Fibroblast of skin of back (primary cell): ENCODE measurements around the gene TTN.
A peak's percentile ranks its signal among the peaks of the same experiment; 100 is the strongest.
"Not testable (repeated sequence)": the region's sequence is repeated elsewhere in the genome, so short reads cannot be mapped to it uniquely, and the experiment has no call there.

Source experiments
- DNase-seq: peaks from one replicate; pipeline ENCODE4 v3.0.0-alpha.2; 2013

Gene TTN

DNA sequence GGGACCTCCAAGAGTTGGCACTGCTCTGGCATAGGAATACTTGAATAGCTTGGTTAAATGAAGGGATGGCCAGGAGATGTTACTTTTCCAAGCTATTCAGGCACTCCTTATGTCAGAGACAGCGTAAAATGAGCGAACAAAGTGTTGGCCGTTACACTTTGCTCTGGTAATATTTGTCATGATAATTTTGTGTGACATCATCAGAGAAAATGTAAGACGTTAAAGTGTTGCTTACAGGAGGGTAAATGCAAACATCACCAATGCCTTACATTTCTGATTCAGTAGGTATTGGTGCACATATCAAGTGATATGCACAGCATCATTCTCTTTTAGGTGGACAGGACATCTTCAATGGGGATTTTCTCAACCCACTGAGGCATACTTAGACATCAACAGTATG, 281.0 kb downstream of the TTN start:
- DNase-seq, result no peak

DNA sequence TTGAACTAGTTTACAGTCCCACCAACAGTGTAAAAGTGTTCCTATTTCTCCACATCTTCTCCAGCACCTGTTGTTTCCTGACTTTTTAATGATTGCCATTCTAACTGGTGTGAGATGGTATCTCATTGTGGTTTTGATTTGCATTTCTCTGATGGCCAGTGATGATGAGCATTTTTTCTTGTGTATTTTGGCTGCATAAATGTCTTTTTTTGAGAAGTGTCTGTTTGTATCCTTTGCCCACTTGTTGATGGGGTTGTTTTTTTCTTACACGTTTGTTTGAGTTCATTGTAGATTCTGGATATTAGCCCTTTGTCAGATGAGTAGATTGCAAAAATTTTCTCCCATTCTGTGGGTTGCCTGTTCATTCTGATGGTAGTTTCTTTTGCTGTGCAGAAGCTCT, 281.8 kb downstream of the TTN start:
- DNase-seq, result not testable (repeated sequence)

DNA sequence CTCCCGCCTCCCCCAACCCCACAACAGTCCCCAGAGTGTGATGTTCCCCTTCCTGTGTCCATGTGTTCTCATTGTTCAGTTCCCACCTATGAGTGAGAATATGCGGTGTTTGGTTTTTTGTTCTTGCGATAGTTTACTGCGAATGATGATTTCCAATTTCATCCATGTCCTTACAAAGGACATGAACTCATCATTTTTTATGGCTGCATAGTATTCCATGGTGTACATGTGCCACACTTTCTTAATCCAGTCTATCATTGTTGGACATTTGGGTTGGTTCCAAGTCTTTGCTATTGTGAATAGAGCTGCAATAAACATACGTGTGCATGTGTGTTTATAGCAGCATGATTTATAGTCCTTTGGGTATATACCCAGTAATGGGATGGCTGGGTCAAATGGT, 282.2 kb downstream of the TTN start:
- not testable (repeated sequence) for DNase-seq

DNA sequence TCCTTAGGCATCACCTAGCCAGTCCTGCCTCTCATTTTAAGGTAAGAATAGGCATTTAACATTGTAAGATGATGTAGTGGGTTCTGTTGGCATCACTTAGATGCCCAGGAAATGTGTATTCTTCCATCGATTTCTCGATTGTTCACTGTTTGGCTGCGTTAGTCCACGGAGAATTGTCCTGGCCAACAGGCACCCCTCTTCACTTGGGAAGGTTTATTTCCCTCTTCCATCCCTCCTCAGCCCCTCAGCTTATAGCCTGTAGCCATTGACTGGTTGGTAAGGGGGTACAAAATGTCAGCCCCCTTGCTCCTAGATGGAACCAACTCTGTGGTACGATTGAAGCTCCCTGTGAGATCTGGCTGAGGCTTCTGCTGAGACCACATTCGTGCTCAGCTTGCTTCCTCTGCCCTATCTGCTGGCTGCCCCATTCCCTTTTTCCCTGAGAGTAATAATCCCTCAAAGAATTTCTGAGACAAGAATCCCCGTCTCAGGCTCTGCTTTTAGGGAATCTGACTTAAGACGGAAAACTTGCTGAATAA, 283.6 kb downstream of the TTN start:
- no peak for DNase-seq

DNA sequence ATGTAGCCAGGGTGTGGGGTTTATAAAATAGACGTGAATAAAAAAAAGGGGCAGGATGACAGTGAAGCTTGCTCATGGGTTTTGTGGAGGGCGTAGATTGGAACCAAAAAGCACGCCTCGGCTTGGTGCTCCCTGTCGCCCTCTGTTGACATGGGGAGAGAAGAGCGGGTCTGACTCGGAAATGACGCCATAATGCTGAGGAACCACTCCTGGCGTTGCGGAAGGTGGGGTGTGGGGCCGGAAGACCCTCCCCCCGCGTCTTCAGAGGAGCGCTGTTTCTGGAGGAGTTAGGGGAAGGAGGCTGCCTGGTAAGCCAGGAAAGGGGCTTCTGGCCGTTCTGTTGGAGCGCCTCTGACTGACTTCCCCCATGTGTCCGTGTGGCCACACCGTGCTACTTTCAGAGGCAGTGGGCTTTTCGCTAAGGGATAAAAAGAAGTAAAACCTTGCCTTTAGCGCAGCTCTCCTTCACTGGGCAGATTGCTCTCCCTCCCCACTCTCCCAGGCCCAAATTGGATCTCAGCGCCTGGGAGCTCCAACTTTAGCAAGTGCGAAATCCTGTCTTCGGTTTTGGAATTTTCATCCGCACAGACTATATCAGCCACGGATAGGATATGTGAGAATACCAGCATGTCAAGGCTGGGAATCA, 284.1 kb downstream of the TTN start:
- DNase-seq, result peak; percentile 80

DNA sequence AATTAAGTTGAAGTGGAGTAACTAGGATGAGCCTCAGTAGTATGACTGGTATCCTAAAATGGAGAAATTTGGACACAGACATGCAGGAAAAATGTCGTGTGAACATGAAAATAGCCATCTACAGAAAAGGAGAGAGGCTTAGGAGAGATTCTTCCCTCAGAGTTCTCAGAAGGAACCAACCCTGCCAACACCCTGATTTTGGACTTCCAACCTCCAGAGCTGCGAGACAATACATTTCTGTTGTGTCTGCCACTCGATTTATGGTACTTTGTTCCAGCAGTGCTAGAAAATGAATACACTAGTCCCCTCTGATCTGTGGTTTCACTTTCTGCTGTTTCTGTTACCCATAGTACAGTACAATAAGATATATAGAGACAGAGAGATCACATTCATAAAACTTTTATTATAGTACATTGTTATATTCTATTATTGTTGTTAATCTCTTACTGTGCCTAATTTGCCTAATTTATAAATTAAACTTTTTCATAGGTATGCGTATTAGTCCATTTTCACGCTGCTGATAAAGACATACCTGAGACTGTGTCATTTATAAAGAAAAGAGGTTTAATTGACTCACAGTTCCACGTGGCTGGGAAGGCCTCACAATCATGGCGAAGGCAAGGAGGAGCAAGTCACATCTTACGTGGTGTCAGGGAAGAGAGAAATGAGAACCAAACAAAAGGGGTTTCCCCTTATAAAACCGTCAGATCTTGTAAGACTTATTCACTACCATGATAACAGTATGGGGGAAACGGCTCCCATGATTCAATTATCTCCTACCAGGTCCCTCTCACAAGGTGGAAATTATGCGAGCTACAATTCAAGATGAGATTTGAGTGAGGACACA, 285.7 kb downstream of the TTN start:
- DNase-seq, result no peak

DNA sequence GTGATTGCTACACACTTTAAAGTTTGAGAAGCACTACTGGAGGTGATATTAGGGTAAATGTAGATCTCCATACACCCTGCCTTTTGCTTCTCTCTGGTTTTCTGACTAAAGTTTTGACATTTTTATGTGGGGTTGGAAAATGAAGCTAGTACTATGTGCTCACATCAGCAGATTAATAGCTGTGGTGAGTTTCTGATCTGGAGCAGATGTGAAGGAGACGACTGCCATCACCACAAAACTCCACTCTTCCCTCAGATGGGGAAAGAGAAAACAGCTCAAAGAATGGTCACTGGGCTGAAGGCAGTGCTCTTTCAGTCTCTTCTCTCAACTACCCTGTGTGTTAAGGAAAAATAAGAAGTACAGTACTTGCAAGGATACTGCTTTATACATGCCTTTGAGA, 289.7 kb downstream of the TTN start:
- no peak for DNase-seq

DNA sequence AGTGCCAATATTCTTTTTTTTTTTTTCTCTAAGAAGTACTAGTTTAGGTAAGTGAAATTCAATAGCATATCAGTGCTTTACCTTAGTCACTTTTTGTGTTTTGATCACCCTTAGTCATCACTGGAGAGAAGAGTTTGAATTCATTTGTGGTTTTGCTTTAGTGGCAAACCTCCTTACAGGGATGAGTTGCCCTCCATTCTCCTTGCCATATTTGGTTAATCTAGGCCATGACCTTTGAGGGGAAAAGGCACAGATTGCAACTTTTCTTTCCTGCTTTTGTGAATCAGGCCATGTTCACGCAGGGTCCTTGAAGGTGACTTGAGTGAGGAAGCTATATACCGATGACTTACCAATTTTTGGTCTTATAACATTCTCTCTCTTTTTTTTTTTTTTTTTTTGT, 292.6 kb downstream of the TTN start:
- DNase-seq, result peak; percentile 56

DNA sequence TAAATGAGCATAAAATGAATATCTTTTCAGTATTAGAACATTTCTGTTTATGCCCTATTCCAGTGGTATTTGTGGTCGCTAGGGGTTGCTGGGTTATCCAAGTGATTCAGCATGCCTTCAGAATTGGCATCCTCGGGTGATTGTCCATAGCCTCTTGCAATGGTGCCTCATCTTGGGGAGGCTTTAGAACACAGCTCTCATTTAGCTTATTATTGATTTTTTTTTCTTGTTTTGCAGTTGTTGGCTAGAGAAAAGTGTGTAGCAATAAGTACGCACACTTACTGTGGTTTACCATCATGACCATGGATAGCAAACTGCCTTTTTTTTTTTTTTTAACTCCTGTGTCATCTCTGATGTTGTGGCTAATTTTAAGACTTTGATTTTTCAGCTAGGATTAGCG, 293.3 kb downstream of the TTN start:
- DNase-seq, result no peak

DNA sequence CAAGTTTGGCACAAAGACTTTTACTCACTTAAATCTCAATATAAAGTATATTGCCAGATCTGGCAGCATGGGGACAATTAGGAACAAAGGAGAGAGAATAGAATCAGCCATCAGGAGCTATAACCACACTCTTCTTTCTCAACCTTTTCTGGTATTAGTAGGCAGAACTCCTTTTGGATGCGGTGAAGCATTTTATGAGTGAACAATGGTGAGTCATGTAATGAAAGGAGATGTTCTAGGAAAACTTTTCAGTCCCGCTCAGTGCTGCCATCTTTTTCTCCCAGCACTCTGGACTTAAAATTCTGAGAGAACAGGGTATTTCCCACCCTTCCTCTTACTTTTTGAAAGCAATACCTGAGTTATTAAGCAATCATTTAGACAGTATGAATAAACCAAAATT, 294.7 kb downstream of the TTN start:
- peak; percentile 11 for DNase-seq

DNA sequence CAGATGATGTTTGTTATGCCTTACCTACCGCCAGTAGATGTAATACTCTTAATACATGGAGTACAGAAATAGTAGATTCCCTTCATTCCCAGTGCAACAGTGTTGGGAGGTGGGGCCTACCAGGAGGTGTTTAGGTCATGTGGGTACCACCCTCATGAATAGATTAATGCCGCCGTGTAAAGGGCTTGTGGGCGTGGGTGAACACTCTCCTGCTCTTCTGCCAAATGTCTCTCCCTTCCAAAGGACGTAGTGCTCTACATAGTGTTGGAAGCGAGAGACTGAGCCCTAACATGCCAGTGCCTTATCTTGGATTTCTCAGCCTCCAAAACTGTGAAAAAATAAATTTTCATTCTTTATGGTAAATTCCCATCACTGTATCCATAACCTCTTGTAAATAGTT, 296.8 kb downstream of the TTN start:
- no peak for DNase-seq

DNA sequence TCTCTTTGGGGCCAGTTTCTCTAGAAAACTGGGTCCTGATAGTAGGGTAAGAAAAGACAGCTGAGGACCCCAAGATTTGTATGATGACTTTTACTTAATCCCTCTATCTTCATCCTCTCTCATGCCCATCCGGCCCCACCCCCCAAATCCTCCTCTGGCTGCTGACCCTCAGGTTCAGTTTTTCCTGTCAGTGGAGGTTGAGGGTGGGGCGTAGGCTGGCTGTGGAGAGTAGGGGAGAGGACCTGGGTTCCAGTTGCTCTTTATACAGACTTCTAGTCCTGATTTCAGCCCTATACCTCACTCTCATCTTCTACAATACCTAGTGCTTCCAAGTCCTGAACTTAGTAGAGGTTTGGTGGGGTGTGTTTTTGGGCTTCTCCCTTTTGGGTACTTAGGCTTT, 298.6 kb downstream of the TTN start:
- DNase-seq, result no peak

DNA sequence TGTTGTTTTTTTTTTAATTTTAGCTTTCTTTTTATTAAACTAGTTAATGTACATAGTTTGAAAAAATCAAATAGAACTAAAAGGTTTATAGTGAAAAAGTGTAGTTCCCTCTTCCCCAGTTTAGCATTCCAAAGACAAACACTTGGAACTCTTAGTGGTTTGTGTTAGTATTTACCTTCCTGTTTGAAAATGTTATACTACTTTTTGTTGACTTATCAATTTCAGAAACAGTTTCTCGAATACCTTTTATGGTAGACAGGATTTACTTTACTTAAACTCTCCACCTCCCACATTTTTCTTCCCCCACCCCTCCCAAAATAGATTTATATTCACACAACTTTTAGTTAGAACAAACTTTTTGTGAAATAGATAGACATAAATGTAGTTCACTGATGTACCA, 300.3 kb downstream of the TTN start:
- DNase-seq, result no peak

DNA sequence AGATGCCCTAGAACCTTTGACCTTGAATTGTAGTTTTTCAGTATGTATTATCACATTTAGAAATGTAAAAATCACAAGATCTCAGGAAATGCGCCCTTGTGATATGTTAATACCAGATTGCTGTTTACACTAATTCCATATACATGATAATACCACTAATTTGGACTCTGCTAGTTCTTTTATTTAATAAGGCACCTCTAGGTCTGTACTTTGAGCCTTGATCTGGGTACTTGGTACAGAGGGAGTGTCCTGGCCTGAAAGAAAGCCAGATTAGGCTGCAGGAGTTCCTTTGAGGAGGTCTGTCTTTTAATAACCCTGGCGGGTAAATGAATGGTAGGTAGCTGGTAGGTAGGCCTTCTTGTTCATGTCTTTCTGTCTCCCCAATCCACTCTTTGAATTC, 300.7 kb downstream of the TTN start:
- DNase-seq, result no peak

DNA sequence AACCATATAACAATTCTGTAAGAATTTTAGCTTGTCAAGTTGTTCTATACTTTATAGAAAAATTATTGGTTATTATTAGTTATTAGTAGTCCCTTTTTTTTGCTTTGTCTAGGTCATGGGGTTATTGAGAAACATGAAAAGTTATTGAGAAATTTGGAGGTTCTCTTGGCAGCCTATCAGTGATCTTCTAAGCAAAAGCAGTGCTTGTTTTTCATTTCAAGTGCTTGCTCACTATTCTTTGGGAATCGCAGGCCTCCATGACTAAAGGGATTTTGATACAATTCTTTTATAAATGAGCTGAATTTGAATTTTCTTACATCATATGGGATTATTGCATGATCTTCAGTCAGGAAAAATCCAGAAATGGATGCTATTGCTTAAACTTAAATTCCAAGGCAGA, 301.1 kb downstream of the TTN start:
- no peak for DNase-seq

DNA sequence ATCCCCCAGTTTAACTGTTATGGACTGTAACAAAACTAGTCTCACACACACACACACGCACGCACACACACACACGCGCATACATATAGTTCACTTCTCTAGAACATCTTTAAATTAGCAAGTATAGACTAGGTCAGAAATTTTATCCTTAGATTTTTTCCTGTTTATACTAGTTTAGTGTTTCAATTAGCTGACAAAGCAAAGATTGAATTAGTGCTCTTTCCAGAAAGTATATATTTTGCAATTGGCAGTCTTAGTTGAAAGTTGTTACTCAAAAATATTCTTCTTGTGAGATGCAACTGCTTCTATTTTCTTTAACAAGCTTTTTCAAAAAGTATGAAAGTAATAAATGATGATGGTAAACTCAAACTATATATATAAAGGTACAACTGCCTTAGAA, 304.5 kb downstream of the TTN start:
- no peak for DNase-seq

DNA sequence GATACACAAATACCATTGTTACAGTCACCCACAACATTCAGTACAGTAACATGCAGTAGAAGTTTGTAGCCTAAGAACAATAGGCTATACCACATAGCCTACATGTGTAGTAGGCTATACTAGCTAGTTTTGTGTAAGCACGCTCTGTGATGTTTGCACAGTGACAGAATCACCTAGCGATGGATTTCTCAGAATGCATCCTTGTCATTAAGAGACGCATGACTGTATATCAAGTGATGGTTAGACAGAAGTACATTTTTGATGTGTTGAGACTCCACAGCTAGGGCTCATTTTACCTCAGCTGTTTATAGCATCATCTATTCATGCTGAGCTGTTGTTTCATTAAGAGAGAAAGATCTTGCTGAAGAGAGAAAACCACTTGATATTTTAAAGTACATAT, 307.6 kb downstream of the TTN start:
- no peak for DNase-seq

DNA sequence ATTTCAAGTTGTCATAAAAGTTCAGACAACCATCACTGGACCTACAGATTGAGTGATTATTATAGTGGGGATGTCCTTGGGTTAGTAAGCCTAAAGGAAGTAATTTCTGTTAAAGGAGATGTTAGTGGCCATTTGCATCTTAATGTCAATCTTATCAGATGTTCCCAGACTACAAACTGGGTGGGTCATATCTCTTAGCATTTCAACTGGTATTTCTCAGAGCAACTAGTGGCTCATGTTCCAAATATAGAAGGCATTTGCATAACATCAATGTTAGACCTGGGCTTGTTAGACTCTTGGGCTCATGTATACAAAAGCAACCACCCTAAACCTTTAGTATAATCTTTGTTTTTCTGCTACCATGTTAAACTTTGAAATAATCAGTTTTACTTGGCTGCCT, 309.1 kb downstream of the TTN start:
- DNase-seq, result no peak

DNA sequence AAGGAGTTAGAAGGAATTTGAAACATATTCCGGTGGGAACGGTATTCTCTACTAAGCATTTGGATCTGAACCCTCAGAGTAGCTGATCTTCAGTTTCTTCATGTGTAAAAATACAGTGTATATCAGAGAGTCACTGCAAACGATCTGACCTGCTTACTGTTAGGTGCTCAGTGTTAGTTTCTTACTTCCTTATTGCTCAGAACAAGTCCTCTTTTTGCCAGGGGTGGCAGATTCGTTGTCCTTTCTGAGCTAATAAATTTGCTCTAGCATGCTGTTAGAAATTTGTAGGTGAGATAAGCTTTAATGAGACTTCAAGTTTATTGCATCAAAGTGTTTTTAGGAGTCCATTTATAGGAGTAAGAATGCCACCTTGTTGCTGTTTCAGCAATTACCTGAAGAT, 311.2 kb downstream of the TTN start:
- no peak for DNase-seq

DNA sequence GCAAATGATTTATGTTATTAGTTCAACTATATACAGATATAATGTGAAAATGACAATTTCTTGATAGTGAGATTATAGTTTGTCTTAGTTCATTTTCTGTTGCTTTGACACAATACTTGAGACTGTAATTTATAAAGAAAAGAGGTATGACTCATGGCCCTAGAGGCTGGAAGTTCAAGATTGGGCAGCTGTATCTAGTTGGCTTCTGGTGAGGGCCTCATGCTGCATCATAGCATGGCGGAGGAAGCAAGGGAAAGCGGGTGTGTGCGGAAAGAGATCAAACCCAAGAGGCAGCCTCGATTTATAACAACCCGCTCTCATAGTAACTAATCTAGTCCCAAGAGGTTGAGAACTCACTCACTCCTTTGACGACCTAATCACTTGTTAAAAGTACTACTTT, 315.6 kb downstream of the TTN start:
- DNase-seq, result no peak

DNA sequence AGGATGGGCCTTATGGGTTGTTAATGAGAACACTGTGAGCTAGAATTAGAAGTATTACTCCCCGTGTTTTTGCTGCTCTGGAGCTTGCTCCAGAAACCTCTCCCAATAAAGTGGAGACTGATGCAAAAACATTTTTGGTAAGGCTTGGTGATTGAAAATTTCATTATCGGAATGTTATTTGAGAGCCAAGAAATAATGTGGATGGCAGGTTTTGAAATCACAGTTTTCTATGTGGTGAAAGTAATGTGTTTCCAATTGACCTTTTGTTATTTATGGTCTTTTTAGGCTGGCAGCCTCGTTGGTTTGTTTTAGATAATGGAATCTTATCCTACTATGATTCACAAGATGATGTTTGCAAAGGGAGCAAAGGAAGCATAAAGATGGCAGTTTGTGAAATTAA, 321.9 kb downstream of the TTN start:
- DNase-seq, result no peak

DNA sequence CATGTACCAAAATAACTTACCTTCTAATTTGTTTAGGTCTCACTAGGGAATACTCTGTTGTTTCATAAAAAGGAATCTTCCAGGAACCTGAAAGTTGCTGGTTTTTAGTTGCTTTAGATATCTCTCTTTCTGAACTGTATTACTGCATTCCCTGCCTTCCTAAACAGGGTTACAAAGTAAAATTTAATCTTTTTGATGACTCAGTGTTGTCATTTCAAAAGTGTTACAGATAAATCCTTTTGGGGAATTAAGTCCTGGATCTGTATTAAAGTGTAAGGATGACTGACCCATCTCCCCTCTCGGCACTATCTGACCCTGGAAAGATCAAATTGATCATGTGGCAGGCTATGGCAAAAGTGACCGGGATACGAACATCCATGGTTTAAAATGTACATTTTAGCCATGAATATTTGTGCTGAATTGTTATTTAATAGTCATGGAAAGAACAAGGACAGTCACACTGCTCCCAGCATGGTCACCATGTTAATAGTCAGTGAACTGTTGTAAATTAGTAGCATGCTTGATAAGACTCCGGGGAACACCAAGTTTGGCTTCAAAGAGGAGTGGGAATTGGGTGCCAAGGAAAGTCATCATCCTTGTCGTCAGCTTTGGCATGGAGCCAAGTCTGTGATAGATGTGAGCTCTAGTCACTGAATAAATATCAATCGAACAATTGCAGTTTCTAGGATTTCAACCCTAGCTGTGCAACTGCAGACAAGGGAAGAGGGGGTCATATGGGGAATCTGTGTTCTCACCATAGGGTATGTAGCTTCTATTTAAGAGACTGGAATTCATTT, 322.8 kb downstream of the TTN start:
- peak; percentile 52 for DNase-seq

DNA sequence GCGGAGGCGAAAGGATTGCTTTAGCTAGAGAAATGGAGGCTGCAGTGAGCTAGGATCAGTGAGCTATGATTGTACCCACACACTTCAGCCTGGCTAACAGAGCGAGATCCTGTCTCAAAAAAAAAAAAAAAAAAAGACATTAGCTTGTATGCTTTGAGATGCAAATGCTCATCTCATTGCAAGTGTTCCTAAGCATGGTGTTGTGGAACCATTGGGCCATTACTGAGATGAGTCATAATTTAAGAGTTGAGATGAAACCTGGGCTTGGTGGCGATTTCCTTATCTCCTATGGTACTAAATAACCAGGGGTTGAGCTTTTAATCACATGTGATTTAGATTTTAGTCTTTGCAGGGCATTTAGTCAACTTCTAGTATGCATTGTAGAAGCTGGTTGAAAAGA, 324.8 kb downstream of the TTN start:
- no peak for DNase-seq
